ENCODE measurements around the gene C1QTNF7.

- TF ChIP-seq CTCF (IDR thresholded peaks at IDR 0.05) (no peak), POLR2AphosphoS5 (IDR thresholded peaks at IDR 0.05; ENCODE audit: low read depth, low read length) (no peak), REST (IDR thresholded peaks at IDR 0.05; ENCODE audit: insufficient read depth in 1 of 2, low read depth in 2 of 2, low read length in 1 of 2) (no peak), TCF7L2 (IDR thresholded peaks at IDR 0.05; ENCODE audit: low read depth, low read length) (no peak), SIN3A (IDR thresholded peaks at IDR 0.05; ENCODE audit: borderline replicate concordance, insufficient read depth, low read depth, low read length) (no peak)
These were observed 41.9 kb upstream of the C1QTNF7 start for GRCh38 chr4:15385928-15386327.
